LNCaP clone FGC (cell line): ENCODE measurements around the gene LRRC47.
A peak's percentile ranks its signal among the peaks of the same experiment; 100 is the strongest.

Experiments
- DNase-seq: peaks from one replicate; pipeline ENCODE4 v3.0.0-alpha.2; 2011; ENCODE audit warnings: low read depth
- H3K4me3 ChIP-seq: 2 replicates; pipeline ENCODE4 v1.5.1; 2011; ENCODE audit warnings: mild to moderate bottlenecking, low read depth, low read length, control low read depth
- CTCF ChIP-seq: IDR thresholded peaks from 2 replicates; pipeline ENCODE4 v1.5.1; 2012; ENCODE audit warnings: mild to moderate bottlenecking; ENCODE audit not compliant: control insufficient read depth, insufficient read depth; ENCODE audit errors: extremely low read depth

Gene LRRC47

GRCh38 chr1:3796215-3797061 lies at the start of gene LRRC47:
Gene LRRC47, minus strand, starts transcription at chr1:3796498. Its CDS starts 22 bp downstream, at chr1:3796476.
- peak within 1 kb of the TSS; percentile 93 for H3K4me3 ChIP-seq
- TF ChIP-seq CTCF, result no peak
- DNase-seq, result peak; percentile 75

DNA sequence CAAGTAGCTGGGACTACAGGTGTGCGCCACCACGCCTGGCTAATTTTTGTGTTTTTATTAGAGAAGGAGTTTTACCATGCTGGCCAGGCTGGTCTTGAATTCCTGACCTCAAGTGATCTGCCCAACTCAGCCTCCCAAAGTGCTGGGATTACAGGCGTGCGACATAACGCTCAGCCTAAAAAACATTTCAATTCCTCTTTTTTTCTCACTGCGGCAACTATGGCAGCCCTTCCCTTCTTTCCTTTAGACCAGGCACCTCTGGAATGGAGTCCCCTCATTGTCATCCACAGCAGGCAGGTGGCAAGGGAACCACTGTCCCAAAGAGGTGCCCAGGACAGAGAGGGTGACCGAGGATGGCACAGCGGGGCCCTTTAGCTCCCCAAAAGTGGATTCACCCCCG lies 46.6 kb upstream of the LRRC47 start:
- H3K4me3 ChIP-seq, result no peak overlapping the region
- no peak for DNase-seq
- no peak for TF ChIP-seq CTCF

GRCh38 chr1:3841491-3841890 lies 45.2 kb upstream of the LRRC47 start:
- H3K4me3 ChIP-seq, result no peak overlapping the region
- DNase-seq, result no peak
- no peak for TF ChIP-seq CTCF

DNA sequence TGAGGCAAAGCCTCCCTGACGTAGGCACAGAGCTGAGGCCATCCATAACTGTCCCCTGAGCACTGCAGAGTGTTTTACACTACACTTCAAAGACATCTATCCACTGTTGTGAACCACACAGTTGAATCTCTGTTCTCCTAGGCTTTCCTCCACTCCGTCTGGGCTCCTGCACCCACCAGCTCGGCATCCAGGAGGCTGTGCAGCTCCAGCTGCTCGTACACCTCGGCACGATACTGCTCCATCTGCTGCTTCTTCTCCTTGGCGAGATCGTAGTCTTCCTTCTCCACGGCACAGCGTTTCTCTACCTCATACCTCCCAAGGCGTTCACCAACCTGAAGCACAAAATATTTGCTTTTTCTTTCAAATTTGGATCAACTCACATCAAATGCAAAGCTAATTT lies 42.5 kb upstream of the LRRC47 start:
- no peak overlapping the region for H3K4me3 ChIP-seq
- no peak for TF ChIP-seq CTCF
- no peak for DNase-seq

- no peak for TF ChIP-seq CTCF
- DNase-seq, result no peak
- H3K4me3 ChIP-seq, result no peak overlapping the region
Measured at GRCh38 chr1:3837685-3838084, 41.4 kb upstream of the LRRC47 start.

DNA sequence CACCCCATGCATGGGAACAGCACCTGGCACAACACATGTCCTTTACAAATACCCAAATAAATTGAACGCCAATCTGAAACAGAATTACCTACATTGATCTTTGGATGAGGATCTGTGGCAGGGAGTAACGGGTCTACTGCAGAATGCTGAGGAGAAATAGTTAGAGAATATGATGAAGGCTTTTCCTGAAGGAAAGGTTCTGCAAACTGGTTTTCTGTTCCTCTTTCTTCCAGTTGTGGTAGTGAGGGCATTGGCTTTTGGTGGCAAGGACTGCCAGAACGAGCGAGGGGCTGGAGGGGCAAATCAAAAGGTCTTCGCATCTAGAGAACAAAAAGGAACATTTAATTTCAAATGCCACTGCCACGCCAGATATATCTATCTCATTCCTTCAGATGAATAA lies 40.9 kb upstream of the LRRC47 start:
- DNase-seq, result no peak
- no peak for TF ChIP-seq CTCF
- no peak overlapping the region for H3K4me3 ChIP-seq

GRCh38 chr1:3836421-3836820 lies 40.1 kb upstream of the LRRC47 start:
- H3K4me3 ChIP-seq, result no peak overlapping the region
- TF ChIP-seq CTCF, result no peak
- no peak for DNase-seq
